Fibroblast of skin of left biceps (primary cell): Measurements from ENCODE around the gene UBE2I.
"Not testable (repeated sequence)": the region's sequence is repeated elsewhere in the genome, so short reads cannot be mapped to it uniquely, and the experiment has no call there.

Experiments
- DNase-seq, 2 experiments: peaks; one replicate each; pipeline ENCODE4 v3.0.0-alpha.2; 2013; ENCODE audit warnings: low read depth in 2 of 2

UBE2I gene

GRCh38 chr16:1277617-1278282 is 31.7 kb upstream of the UBE2I start:
- DNase-seq, result no peak

- DNase-seq, result no peak
These were observed 31.0 kb upstream of the UBE2I start for GRCh38 chr16:1278477-1278876.

DNA sequence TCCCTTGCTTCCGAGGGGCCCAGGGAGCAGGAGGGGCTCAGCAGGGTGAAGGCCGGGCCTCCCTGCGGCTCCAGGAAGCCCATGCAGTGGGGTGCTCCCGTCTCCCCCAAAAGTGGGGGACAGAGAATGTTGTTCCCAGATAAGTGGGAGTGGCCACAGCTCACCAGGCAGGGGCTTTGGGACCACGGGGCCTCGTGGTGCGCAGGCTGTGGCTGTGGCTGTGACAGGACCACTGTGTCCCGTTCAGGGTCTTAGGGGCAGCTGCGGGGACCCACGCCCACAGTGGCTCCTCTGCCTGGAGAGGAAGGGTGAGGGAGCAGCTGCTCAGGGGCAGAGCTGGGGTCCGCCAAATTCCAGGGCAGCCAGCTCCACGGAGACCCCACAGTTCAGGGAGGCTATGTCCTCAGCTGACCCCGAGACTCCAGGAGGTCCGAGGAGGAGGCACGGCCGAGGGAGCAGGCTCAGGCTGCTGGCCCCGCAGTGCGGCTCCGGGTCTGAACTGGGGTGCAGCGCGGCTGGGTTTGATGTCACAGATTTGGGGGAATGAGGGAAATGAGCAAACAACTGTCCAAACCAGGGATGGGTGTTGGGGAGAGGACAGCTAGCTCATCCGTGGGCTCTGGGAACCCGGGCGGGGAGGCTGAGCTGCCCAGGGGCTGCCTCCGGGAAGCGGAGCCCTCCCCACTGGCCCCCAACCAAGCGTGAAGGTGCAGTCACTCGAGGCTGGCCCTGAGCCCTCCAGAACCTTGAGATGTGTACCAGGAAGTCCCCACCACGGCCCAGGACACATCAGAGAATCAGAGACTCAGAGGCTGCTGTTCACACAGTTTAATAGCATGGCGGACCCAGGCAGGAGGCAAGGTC is 30.1 kb upstream of the UBE2I start:
- DNase-seq, result no peak

DNA sequence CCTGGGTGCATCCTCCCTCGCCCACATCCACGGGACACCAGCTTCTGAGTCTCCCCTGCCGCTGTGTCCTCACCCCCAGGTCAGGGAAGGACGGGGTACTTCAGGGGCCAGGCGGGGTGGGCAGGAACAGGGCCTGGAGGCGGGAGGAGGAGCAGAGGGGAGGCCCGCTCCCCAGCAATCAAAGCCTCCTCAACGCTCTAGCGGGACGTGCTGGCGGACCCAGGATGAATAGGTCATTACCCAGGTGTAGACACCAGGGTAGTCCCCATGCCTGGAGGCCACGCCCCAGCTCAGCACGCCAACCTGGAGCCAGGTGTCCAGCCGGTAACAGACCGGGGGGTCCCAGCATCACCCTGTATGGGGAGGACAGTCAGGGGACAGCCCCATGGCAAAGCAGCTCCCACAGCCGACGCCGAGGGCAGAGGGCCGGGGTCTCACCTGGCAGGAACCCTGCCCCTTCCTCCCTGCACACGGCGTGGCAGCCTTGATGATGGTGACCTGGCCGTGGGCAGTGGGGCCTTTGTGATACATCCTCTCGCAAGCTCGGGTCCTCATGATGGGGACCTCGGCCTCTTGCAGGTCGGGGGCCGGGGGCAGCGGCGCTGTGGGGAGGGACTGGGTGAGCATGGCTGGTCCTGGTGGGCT is 29.4 kb upstream of the UBE2I start:
- DNase-seq, result no peak

DNA sequence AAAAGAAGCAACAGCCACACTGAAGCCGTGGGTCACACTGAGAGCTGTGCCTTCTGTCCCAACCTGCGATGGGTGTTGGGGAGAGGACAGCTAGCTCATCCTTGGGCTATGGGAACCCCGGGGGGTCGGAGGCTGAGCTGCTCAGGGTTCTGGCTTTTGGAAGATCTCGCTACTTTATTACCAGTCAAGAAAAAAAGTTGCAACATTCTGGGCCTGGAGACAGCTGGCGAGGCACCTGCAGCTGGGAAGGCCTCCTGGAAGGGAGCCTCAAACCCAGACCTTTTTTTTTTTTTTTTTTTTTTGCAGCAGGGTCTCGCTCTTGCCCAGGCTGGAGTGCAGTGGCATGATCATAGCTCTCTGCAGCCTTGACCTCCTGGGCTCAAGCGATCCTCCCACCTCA is 28.7 kb upstream of the UBE2I start:
- DNase-seq, result no peak

DNA sequence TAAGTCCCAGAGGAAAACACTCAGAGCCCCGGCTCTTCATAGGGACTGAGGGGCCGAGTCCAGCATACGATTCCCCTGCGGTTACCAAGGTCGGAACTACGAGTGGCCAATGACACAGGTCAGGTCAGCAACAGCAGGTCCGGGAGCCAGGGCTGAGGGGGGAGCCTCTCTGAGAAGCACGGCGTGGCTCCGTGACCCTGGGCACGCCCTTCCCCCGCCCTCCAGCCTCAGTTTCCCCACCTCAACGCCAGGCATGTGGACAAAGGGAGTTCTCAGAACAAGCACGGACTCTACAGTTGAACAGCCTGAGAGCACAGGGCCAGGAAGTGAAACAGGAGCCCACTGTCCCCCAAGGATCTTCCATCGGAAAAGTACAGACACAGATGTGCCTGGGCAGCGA is 27.9 kb upstream of the UBE2I start:
- DNase-seq, result no peak

DNA sequence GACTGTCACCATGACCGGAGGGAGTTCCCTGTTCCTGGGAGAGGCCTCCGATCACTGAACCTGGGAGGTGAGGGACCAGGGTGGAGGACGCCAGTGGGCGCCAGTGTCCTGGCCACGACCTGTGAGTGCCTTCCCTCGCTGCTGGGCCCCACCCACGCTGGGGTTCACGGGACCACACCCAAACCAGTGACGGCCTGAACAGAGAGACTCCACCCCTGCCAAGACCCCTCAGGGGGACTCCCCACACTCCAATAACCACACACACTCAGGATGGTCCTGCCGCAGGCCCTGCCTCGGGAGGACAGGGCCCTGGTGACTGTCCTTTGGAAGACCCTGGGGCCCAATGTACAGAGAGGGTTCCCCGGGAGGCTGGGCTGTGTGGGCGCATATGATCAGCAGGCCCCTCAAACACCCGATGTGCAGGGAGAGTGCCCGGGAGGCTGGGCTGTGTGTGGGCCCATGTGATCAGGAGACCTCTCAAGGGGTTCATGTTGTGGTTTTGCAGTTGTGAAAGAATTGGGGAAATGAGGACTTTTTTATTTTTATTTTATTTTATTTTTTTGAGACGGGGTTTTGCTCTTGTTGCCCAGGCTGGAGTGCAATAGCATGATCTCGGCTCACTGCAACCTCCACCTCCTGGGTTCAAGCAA is 27.0 kb upstream of the UBE2I start:
- no peak for DNase-seq

- DNase-seq, result no peak
These were observed 26.1 kb upstream of the UBE2I start for GRCh38 chr16:1283296-1283695.

DNA sequence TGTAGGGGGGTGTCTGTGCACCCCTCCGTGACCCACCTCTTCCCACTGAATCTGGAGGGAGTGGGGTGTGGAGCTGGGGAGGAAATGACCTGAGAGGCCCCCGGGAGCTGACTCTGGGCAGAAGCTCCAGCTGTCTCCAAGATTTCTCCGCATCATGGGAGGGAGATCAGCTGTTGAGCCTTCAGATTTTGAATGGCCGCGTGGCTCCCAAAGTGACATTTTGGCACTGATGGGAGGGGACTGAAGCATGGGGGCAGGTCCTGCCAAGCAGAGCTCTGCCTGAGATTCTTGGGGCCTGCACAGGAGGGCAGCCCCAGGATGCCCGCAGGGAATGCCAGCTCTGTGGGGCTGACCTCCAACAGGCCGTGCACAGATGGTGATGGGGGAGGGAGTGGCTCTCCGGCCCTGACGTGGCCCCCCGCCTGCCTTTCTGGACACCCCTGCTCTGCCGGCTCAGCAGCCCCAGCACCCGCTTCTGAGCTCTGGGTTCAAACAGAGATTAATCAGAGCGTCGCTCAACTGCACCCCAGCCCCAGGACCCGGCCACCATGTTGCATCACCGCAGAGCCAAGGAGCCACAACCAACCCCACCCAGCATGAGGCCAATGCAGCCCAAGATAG is 25.3 kb upstream of the UBE2I start:
- no peak for DNase-seq

DNA sequence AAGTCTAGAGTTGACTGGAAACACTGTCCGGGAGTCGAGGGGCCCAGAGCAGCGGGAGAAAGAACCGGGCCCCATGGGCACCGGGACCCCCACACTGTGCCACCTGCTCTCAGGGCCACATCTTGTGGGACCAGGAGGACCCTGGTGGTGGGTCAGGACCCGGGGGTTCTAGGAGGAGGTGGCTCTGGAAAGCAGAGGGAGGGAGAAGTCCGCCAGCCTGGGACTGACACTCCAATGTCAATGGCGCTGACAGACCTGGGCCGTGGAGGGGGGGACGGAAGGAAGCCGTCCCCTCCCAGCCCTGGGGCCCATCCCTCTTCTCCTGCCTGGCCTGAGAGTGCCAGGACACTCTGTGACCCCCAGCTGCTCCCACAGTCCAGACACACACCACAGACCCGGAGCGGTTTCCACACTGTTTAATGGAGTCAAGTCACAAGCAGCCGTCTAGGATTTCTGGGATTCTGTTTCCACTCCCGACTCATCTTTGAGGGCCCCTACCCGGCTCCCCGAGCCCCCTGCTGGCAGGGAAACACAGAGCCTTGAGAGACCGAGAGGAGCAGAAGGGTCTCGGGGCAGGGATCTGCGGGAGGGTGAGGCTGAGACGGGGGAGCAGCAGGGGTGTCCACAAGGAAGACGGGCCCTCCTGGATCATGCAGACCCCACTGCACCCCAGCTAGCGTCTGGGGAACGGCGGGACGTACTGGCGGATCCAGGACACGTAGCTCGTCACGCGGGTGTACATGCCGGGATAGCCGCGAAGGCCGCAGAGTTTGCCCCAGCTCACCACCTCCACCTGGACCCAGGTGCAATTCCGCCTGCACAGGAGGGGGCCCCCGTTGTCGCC is 23.5 kb upstream of the UBE2I start:
- no peak for DNase-seq

DNA sequence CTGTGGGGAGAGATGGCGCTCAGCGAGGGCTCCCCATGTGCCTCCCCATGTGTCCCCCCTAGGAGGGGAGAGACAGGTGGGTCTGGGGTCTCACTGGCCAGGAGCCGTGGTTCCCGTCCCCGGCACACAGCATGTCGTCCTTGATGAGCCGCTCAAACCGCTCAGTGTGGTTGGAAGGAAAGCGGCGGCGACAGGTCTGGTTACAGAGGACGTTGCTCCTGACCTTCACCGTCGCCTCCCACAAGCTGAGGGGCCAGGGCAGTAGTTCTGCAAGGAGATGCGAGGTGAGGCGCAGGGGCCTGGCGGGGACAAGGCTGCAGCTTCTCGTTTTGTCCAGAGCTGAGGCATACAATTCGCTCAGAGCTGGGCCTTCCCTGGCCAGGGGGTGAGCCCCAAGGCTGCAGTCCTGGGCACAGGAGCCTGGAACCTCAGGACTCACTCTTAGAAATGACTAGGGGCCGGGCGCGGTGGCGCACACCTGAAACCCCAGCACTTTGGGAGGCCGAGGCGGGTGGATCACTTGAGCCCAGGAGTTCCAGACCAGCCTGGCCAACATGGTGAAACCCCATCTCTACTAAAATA is 22.8 kb upstream of the UBE2I start:
- DNase-seq, result no peak

DNA sequence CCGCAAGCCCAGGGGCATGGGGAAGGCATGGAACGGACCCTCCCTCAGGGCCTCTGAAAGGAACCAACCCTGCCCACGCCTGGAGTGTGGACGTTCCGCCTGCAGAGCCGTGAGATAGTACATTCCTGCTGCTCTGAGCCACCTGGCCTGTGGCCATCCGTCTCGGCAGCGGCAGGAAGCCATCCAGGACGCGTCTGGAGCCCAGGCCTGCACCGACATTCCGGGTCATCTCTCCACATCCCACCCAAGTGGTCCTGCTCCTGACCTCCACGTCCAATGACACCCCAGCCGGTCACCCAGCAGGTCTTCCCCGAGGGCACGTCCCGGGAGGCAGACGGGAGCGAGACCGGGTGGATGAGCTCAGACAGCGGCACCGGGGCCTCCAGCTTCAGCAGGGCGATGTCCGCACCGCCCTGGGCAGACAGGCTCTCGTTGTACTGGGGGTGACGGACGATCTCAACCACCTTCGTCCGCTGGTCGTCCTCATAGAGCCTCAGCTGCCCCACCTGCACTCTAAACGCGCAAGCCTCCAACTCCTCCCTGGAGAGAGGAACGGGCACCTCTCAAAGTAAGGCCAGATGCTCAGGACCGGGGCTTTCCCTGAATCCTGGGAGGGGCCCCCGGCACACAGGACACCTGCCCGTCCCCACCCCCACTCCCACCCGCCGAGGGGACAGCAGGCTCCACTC is 21.3 kb upstream of the UBE2I start:
- DNase-seq, result no peak

DNA sequence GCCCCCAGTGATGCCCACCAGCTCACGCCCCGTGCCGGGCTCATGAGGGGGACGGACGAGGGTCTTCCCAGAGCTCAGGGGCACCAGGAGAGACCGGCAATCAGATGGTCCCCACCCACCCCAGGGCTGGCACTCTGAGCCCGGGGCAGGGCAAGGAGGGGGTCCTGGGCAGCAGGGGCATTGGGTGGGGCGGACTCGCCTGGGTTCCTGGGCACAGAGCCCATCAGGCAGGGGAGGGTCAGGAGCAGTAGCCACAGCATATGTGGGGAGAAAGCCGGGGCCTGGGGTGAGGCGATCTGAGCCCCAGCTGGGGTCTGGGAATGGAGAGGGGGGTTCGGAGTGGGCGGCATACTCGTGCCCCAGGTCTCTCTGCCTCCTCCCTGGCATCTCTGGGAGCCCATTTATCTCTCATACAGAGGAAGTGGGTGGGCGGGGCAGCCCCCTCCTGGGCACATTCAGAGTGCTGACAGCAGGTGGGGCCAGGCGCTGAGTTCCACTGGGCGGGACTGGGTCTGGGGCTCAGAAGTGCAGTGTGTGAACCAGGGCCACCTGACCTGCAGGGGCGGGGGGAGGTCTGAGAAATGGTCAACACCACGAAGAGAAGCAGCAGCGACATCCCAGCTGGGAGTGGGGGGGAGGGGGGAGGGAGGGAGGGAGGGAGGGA is 20.5 kb upstream of the UBE2I start:
- no peak for DNase-seq

GRCh38 chr16:1289477-1289866 is 20.0 kb upstream of the UBE2I start:
- DNase-seq, result no peak

DNA sequence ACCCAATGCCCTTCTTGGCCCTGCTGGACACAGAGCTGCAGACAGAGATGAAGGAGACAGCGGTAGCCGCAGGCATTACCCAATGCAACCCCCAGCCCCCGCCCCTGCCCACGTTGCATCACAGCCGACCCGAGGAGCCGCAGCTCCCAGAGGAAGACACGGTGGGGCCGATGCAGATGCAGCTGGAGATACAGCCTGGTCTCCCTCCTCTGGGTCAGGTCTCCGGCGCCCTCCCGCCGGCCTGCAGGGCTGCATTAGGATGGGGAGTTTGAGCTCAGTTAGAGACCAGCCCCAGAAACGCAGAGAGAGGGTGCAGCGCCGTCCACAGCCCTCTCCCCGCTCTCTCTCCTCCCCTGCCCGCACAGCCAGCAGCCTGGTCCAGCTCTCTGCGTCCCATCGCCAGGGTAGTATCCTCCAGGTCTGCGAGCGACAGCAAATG is 19.4 kb upstream of the UBE2I start:
- DNase-seq, result no peak

DNA sequence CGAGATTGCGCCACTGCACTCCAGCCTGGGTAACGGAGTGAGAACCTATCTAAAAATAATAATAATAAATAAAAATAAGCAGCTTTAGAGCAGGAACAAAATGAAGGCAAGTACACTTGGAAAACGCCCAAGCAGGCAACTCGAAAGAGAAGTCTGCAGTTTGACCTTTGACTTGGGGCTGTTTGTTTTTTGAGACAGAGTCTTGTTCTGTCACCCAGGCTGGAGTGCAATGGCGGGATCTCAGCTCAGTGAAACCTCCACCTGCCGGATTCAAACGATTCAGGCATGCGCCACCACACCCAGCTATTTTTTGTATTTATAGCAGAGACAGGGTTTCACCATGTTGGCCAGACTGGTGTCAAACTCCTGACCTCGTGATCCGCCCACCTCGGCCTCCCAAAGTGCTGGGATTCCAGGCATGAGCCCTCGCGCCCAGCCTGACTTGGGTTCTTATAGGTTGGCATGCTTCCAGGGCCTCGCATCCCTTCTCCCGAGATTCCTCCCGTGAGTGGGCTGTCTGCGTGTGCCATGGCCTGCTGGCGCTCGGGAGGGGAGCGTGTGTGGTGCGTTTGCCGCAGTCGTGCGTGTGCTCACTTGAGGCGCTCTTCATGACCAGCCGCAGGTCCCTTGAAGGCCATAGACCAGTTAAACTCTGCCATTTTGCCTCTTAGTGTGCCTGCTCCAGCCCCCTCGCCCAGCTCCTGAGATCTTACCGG is 18.4 kb upstream of the UBE2I start:
- DNase-seq, result no peak

DNA sequence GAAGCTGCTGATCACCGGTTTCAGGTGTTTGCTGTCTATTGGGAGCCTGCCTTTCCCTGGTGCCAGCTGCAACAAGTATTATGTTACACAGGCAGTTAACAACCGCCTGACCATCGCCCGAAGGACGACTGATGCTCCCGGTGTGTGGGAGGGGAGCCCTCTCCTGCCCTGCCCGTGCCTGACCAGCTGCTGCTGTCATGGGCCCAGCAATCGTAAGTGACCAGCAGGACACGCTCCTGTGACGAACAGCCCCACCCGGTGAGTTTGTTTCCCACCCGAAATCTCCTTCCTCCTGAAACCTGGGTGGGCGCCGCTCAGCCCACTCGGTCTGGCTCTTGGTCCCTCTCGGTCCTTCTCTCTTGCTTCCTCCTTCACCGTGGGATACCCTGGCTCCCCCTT is 17.9 kb upstream of the UBE2I start:
- DNase-seq, result no peak

GRCh38 chr16:1292208-1292607 is 17.2 kb upstream of the UBE2I start:
- not testable (repeated sequence) for DNase-seq

DNA sequence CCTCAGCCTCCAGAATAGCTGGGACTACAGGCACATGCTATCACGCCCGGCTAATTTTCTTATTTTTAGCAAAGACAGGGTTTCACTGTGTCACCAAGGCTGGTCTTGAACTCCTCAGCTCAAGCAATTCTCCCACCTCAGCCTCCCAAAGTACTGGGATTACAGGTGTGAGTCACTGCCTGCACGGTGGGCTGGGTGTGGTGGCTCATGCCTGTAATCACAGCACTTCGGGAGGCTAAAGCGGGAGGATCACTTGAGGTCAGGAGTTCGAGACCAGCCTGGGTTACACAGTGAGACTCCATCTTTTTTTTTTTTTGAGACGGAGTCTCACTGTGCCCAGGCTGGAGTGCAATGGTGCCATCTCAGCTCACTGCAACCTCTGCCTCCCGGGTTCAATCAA is 16.6 kb upstream of the UBE2I start:
- DNase-seq, result not testable (repeated sequence)
